Fibroblast of lung (primary cell): ENCODE results near the gene SCP2. TPM values are rescaled to one million over a fixed set of nuclear protein-coding genes. Genes with fewer than 3 reads are reported as not detected.

Source experiments
- DNase-seq, 2 donors: peaks; one replicate each; pipeline versions ENCODE4 v3.0.0 to v3.0.0-alpha.2; 2010; ENCODE audit warnings: low read depth in 2 of 2
- H2AFZ ChIP-seq: 2 replicates; pipeline ENCODE4 v1.5.1; 2012; ENCODE audit warnings: low read length, control low read depth, inconsistent platforms
- H3K27ac ChIP-seq: 2 replicates; pipeline ENCODE4 v1.5.1; 2011; ENCODE audit warnings: low read length, control low read depth; ENCODE audit not compliant: insufficient read depth
- H3K27me3 ChIP-seq: 2 replicates; pipeline ENCODE4 v1.5.1; 2011; ENCODE audit warnings: mild to moderate bottlenecking, low read length; ENCODE audit not compliant: control insufficient read depth, insufficient read depth
- H3K36me3 ChIP-seq: 2 replicates; pipeline ENCODE4 v1.5.1; 2011; ENCODE audit warnings: low read length; ENCODE audit not compliant: control insufficient read depth, insufficient read depth
- H3K4me1 ChIP-seq: 2 replicates; pipeline ENCODE4 v1.5.1; 2011; ENCODE audit warnings: low read length; ENCODE audit not compliant: control insufficient read depth, insufficient read depth; ENCODE audit errors: extremely low read depth
- H3K4me2 ChIP-seq: 2 replicates; pipeline ENCODE4 v1.5.1; 2011; ENCODE audit warnings: low read length, control low read depth; ENCODE audit not compliant: insufficient read depth; ENCODE audit errors: extremely low read depth
- H3K4me3 ChIP-seq, 4 experiments: fragments of 200-600 bp in 1 of 4; sonication (generic) in 1 of 4; replicated peaks in 1 of 4; 2 replicates each; pipeline ENCODE4 v1.5.1; 2011 to 2016; ENCODE audit warnings: low read length in 4 of 4, low read depth in 3 of 4, mild to moderate bottlenecking in 3 of 4, control low read depth in 2 of 4, inconsistent platforms in 1 of 4, mixed read lengths in 1 of 4; ENCODE audit not compliant: insufficient read depth in 1 of 4; ENCODE audit errors: control extremely low read depth in 1 of 4
- H3K79me2 ChIP-seq: 2 replicates; pipeline ENCODE4 v1.5.1; 2012; ENCODE audit warnings: mild to moderate bottlenecking, low read length, inconsistent platforms; ENCODE audit not compliant: control insufficient read depth, insufficient read depth
- H3K9ac ChIP-seq: 2 replicates; pipeline ENCODE4 v1.5.1; 2011; ENCODE audit warnings: mild to moderate bottlenecking, low read length, control low read depth; ENCODE audit not compliant: insufficient read depth
- H3K9me3 ChIP-seq: 2 replicates; pipeline ENCODE4 v1.5.1; 2012; ENCODE audit warnings: low read depth, low read length; ENCODE audit not compliant: control insufficient read depth, insufficient read depth
- H4K20me1 ChIP-seq: 2 replicates; pipeline ENCODE4 v1.5.1; 2011; ENCODE audit warnings: low read length; ENCODE audit not compliant: control insufficient read depth, insufficient read depth; ENCODE audit errors: extremely low read depth
- EZH2 ChIP-seq: IDR thresholded peaks from 2 replicates; pipeline ENCODE4 v1.5.1; 2012; ENCODE audit warnings: low read length, control low read depth, mild to moderate bottlenecking; ENCODE audit errors: missing control alignments
- polyA plus RNA-seq, 2 donors: library from polyadenylated mRNA; depleted of rRNA in 1 of 2; stranded (reverse) in 1 of 2; unstranded in 1 of 2; fragments of >200 nt; gene quantifications; 2 replicates each; pipeline ENCODE4 v1.2.1, GENCODE V29; 2011 to 2012; ENCODE audit warnings: missing spikeins in 1 of 2
- total RNA-seq: library from RNA; depleted of rRNA; stranded (reverse); fragments of >200 nt; gene quantifications from 2 replicates; pipeline ENCODE4 v1.2.1, GENCODE V29; 2014
- TF ChIP-seq, protein P1 (sequence below), 2 donors: IDR thresholded peaks in 1 of 2; conservative IDR thresholded peaks in 1 of 2; 1 replicate in 1 of 2; 2 replicates in 1 of 2; pipeline ENCODE4 v1.5.1; 2011 to 2012; ENCODE audit warnings: low read length in 2 of 2, control low read depth in 1 of 2, inconsistent platforms in 1 of 2, low read depth in 1 of 2, mild to moderate bottlenecking in 1 of 2

SCP2 gene
- total and polyA plus RNA-seq, 2 donors (not counting 1 experiment from before 2014, with no cell fraction given): 222 to 305 TPM

DNA sequence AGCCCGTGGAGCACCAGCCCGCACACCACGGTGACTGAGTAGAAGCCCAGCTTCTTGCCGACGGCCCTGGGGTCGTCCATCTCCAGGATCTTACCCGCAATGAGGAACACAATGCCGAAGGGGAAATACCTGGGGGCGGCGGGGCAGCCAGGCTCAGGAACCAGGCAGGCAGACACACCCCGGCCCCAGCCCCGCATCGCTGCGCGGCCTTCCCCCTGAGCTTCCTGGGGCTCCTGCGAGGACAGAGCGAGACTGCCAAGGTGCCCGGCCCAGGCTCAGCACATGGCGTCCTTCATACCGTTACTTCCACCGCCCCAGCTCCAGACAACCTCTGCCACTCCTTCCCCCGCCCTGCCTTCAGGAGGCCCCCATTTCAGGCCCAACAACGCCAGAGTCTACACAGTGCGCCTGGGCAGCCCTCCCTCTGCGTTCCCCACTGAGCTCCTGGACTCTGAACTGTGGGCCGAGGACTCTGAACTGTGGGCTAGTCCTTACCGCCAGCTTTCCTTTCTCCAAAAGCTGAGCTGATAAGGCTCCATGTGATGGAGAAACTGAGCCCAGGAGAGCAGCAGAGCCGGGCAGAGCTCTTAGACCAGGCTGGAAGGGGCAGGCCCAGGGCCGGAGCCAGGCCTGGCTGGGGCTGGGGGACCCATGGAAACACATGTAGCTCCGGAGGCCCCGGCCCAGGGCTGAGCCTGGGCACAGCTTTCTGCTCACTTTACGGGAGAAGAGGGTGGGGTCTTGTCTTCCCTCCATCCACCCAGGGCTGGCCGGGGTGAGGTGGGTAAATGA is 165.8 kb downstream of the SCP2 start:
- no peaks in the 10 kb centered on the region for H3K79me2 ChIP-seq
- DNase-seq: no peak
- H2AFZ ChIP-seq: no peak overlapping the region
- H3K9me3 ChIP-seq: peaks cover 8% of the 10 kb centered on the region
- no peak overlapping the region for H3K4me3 ChIP-seq
- H3K4me2 ChIP-seq: no peak overlapping the region
- H3K27ac ChIP-seq: no peak overlapping the region
- H4K20me1 ChIP-seq: no peaks in the 10 kb centered on the region
- H3K9ac ChIP-seq: no peak overlapping the region
- peaks cover 6% of the 10 kb centered on the region for H3K4me1 ChIP-seq
- H3K27me3 ChIP-seq: no peaks in the 10 kb centered on the region
- no peaks in the 10 kb centered on the region for H3K36me3 ChIP-seq
- TF ChIP-seq, protein P1, sequence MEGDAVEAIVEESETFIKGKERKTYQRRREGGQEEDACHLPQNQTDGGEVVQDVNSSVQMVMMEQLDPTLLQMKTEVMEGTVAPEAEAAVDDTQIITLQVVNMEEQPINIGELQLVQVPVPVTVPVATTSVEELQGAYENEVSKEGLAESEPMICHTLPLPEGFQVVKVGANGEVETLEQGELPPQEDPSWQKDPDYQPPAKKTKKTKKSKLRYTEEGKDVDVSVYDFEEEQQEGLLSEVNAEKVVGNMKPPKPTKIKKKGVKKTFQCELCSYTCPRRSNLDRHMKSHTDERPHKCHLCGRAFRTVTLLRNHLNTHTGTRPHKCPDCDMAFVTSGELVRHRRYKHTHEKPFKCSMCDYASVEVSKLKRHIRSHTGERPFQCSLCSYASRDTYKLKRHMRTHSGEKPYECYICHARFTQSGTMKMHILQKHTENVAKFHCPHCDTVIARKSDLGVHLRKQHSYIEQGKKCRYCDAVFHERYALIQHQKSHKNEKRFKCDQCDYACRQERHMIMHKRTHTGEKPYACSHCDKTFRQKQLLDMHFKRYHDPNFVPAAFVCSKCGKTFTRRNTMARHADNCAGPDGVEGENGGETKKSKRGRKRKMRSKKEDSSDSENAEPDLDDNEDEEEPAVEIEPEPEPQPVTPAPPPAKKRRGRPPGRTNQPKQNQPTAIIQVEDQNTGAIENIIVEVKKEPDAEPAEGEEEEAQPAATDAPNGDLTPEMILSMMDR (conservative IDR thresholded peaks at IDR 0.05 in 1 of 2, IDR thresholded peaks at IDR 0.05 in 1 of 2; ENCODE audit: low read depth in 1 of 2, low read length in 2 of 2): no peak

DNA sequence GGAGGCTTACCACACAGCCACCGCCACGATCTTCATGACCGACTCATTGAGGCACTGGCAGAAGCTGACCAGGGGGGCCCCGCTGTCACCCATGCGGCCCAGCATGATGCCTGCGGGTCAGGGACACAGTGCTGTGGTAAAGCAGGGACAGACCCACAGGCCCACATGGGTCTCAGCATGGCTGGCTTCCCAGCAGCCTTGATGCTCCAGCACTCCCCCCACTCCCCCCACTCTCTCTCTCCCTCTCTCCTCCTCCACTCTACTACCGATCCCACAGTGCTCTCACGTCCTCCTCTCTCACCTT is 166.3 kb downstream of the SCP2 start:
- no peak overlapping the region for H2AFZ ChIP-seq
- no peak for DNase-seq
- no peaks in the 10 kb centered on the region for H3K36me3 ChIP-seq
- no peak for TF ChIP-seq EZH2
- TF ChIP-seq, protein P1 (conservative IDR thresholded peaks at IDR 0.05 in 1 of 2, IDR thresholded peaks at IDR 0.05 in 1 of 2; ENCODE audit: low read depth in 1 of 2, low read length in 2 of 2): no peak
- no peak overlapping the region for H3K27ac ChIP-seq
- no peak overlapping the region for H3K4me2 ChIP-seq
- peaks cover 6% of the 10 kb centered on the region for H3K4me1 ChIP-seq
- H3K9me3 ChIP-seq: peaks cover 10% of the 10 kb centered on the region
- H3K4me3 ChIP-seq: no peak overlapping the region
- H3K79me2 ChIP-seq: no peaks in the 10 kb centered on the region
- no peaks in the 10 kb centered on the region for H3K27me3 ChIP-seq
- no peak overlapping the region for H3K9ac ChIP-seq
- no peaks in the 10 kb centered on the region for H4K20me1 ChIP-seq

DNA sequence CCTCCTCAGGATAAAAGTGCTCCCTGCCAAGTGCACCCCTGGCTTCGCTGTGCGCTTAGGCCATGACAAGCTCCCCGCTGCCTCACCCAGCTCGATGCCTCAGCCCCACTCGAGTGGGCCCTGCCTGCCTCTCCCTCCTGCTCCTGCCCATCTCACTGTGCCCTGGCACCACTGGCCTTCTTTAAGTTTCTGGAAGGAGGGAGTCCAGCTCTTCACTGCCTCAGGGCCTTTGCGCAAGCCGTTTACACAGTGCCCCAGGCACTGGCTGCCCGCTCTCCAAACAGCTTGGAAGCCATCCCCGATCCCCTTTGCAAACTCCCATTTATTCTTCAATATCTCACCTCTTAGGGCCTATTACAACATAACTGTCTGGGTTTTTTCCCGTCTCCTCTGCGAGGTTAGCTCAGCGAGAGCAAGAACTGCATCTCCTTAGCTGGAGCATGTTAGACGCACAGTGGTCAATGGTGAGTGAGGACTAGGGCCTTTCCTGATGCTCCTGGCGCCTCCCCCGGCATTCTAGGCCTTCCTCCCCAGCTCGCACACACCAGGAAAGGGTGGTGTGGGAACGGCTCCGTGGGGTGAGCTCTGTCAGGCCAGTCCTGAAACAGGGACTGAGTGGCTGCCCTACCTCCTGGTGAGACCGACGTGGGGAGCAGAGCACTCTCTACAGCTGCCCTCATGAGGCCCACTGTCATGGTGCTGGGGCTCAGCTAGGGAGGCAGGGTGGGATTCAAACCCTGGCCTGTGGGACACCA is 166.9 kb downstream of the SCP2 start:
- H3K36me3 ChIP-seq: no peaks in the 10 kb centered on the region
- DNase-seq: no peak
- H3K9ac ChIP-seq: no peak overlapping the region
- H4K20me1 ChIP-seq: no peaks in the 10 kb centered on the region
- no peaks in the 10 kb centered on the region for H3K79me2 ChIP-seq
- H3K27ac ChIP-seq: no peak overlapping the region
- H3K4me3 ChIP-seq: no peak overlapping the region
- H3K4me1 ChIP-seq: peaks cover 3% of the 10 kb centered on the region
- peaks cover 15% of the 10 kb centered on the region for H3K9me3 ChIP-seq
- no peak overlapping the region for H3K4me2 ChIP-seq
- no peak for TF ChIP-seq EZH2
- TF ChIP-seq, protein P1 (conservative IDR thresholded peaks at IDR 0.05 in 1 of 2, IDR thresholded peaks at IDR 0.05 in 1 of 2; ENCODE audit: low read depth in 1 of 2, low read length in 2 of 2): no peak
- no peak overlapping the region for H2AFZ ChIP-seq
- H3K27me3 ChIP-seq: no peaks in the 10 kb centered on the region
